ENCODE measurements around the gene AOPEP. TPM values are rescaled to one million over a fixed set of nuclear protein-coding genes. Genes with fewer than 3 reads are reported as not detected.
A peak's percentile ranks its signal among the peaks of the same experiment; 100 is the strongest.

Gene AOPEP
- total RNA-seq, 2 donors from 2014 or later: 5.5 to 13.0 TPM

DNA sequence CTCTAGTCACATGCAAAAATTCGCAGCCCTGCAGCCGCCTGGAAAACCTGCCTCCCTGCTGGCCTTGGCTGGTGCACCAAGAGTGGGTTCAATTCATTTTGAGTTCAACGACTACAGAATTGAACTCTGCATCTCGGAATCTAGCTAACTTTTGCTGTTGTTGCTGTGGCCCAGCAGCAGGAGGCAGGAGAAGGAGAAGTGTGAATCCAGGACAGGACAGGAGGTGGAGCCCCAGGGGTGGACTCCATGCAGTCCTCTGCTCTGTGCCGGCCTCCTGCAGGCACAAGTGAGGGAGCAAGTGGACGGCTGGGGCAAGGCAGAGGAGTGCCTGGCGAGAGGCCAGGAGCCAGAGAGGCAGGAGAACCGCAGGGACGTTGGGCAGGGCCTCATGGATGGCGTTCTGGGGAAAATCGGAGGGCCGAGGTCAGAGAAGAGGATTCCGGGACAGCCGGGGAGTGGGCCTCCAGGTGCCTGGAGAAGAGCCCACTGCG, 376.8 kb downstream of the AOPEP start:
- H3K36me3 Mint-ChIP-seq: peaks cover 0 to 4% of the 10 kb centered on the region in 2 donors
- DNase-seq (ENCODE audit: low spot score in 2 of 2): no peak
- no peaks in the 10 kb centered on the region for H3K9me3 Mint-ChIP-seq
- no peak for ATAC-seq
- peak overlapping the region in 1 of 2 donors; percentile 52 for H3K27ac Mint-ChIP-seq

DNA sequence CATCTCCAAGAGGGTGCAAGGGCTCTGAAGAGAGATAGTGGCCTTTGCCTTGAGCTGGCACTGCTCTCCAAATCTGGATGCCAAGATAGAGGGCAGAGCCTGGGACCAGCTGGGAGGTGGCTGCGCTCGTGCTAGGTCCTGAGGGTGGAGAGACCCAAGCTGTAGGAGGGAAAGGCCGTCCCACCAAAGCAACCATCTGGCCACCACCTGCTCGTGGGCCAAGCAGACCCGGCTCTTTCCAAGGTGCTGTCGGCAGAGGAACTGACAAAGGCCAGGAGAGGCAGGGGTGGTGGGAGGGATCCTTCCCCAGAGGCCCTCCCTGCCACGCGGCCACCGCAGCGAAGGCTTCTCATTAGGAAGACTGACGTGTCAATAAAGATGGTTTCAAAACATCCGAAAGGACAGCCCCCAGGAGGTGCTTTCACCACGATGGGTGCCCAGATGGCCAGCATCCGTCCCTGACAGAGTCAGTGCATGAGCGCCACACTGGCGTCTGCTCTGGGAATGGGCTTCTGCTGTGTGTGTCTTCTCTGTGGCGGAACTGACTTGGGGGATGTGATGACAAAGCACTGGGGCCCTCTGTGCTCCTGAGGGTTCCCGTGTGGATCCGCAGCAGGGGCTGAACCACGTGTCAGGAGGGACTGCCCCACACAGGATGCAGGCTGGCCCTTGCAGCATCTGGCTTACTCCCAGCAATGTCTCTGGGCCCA, 377.5 kb downstream of the AOPEP start:
- H3K36me3 Mint-ChIP-seq: peaks cover 0 to 4% of the 10 kb centered on the region in 2 donors
- H3K27ac Mint-ChIP-seq: no peak overlapping the region
- DNase-seq (ENCODE audit: low spot score in 2 of 2) (no peak), ATAC-seq (no peak)
- H3K9me3 Mint-ChIP-seq: no peaks in the 10 kb centered on the region

DNA sequence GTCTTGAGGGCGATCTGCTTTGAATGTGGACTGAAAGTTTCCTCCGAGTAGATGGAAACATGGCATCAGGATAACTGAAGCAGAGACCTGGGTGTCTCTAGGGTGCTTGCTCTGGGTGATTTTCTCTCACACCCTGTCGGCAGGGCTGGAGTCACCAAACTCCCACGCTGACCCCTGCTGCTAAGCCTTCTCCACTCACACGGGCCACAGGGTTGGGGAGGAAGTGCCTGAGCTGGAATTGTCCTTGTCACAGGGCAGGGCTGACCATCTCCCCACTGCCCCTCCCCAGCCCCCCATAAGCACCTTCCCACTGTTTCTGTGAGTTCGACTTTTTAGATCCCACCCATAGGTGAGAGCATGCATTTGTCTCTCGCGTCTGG, 378.1 kb downstream of the AOPEP start:
- no peak for ATAC-seq
- no peak for DNase-seq (ENCODE audit: low spot score in 2 of 2)
- peaks cover 0 to 4% of the 10 kb centered on the region in 2 donors for H3K36me3 Mint-ChIP-seq
- H3K27ac Mint-ChIP-seq: no peak overlapping the region
- no peaks in the 10 kb centered on the region for H3K9me3 Mint-ChIP-seq

DNA sequence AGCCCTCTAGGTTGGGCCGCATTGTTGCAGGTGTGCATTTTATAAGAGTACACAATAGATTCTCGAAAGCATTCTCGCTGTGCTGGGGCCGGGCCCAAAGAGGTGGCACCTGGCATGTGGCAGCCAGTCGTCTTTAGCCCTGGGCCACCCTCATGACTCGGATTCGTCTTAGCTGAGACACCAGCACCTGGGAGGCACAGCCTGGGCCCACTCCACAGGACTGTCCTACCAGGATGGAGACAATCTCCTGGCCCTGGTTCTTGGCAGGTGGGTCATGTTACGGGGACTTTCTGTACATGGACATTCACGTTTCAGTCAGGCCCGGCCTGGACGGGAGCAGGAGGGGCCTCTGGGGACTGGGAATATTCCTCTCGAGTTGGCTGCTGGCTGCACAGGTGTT, 378.5 kb downstream of the AOPEP start:
- H3K36me3 Mint-ChIP-seq: peaks cover 0 to 4% of the 10 kb centered on the region in 2 donors
- no peaks in the 10 kb centered on the region for H3K9me3 Mint-ChIP-seq
- DNase-seq (ENCODE audit: low spot score in 2 of 2) (no peak), ATAC-seq (no peak)
- H3K27ac Mint-ChIP-seq: no peak overlapping the region

DNA sequence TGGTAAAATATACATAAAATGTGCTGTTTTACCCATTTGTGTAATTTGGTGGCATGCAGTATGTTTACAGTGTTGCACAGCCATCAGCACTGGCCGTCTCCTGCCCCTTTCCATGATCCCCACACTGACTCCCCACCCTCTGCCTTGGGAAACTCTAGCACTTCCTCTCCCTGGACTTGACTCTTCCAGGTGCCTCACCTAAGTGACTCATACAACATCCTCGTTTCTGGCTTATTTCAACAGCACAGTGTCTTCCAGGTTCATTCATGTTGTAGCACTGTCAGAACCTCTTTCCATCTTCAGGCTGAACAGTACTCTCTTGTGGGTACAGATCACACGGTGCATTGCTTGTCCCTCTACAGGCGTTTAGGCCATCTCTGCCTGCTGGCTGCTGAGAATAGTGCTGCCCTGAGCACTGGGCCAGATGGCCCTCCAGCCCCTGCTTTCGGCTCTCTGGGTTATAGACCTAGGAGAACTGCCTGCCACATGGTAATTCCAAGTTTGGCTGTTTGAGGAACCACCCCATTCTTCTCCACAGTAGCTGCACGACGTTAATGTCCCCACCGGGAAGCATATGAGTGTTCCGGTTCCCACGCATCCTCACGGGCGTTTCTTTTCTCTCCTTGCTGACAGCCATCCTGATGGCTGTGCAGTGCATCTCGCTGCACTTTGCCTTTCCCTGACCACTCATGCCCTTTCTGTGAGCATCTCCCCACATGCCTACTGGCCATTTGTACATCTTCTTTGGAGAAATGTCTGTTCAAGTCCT, 379.2 kb downstream of the AOPEP start:
- DNase-seq (ENCODE audit: low spot score in 2 of 2) (no peak), ATAC-seq (no peak)
- H3K9me3 Mint-ChIP-seq: no peaks in the 10 kb centered on the region
- peaks cover 0 to 4% of the 10 kb centered on the region in 2 donors for H3K36me3 Mint-ChIP-seq
- H3K27ac Mint-ChIP-seq: no peak overlapping the region

DNA sequence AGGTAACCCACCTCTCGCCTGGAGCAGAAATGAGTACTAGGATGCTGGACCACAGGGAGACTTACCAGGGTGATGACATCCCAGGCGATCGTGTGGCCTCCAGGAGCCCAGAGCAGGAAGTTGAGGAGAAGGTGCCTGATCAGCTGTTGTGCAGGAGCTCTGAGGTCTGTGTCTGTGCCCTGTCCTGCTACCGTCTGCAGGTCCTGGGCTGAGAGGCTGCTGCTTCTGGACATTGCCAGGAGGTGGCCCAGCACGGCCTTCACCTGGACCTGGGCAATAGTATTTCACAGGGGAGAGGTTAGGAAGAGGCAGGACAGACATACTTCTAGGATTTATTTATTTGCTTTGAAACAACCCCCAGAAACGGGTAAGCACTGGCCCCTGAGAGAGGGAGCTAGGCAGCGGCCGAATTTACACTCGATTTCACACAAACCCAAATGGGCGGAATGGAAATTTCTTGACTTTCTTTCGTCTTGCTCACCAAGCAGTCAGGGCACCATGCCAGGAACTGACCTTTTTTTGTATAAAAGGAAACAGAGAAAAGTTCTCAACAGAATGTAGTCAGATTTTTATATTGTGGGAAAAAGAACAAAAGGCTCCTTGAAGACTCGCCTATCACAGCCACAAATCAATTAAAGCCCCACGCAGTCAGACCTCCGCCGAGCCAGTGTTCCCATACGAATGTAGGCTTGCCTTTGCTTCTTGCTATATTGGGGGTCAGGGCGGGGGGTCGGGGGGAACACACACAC, 380.7 kb downstream of the AOPEP start:
- Mint-ChIP-seq H3K27ac (no peak overlapping the region), H3K9me3 (no peaks in the 10 kb centered on the region), H3K36me3 (peaks cover 0 to 4% of the 10 kb centered on the region in 2 donors)
- ATAC-seq (no peak), DNase-seq (ENCODE audit: low spot score in 2 of 2) (no peak)

DNA sequence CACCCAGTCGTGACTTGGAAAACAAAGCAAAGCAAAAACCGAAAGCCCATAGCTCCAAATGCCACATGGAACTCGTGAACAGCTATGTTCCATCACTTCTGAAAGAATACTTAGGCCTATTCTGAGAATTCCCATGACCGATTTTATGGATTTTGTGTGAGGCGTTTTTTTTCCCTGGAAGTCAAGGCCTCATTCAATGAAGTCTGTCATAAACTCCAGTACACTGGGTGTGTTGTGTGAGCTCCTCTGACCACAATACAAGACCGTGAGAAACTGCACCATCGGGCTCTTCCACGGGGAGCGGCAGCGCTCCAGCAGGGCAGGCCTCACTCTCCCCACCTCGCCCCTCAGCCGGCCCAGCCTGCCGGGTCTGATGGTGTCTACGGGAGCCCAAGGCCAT, 381.5 kb downstream of the AOPEP start:
- Mint-ChIP-seq H3K27ac (no peak overlapping the region), H3K9me3 (no peaks in the 10 kb centered on the region), H3K36me3 (peaks cover 0 to 4% of the 10 kb centered on the region in 2 donors)
- DNase-seq (ENCODE audit: low spot score in 2 of 2) (no peak), ATAC-seq (no peak)

DNA sequence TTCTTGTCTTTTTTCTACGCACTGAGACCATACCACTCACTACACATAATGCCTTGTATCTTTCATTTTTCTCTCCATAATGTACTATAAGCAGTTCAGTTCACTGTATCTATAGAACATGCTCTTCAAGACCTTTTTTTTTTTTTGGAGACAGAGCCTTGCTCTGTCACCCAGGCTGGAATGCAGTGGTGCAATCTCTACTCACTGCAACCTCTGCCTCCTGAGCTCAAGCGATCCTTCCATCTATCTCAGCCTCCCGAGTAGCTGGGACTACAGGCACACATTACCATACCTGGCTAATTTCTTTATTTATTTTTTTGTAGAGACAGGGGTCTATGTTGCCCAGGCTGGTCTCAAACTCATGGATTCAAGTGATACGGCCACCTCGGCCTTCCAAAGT, 382.3 kb downstream of the AOPEP start:
- peaks cover 0 to 4% of the 10 kb centered on the region in 2 donors for H3K36me3 Mint-ChIP-seq
- DNase-seq (ENCODE audit: low spot score in 2 of 2) (no peak), ATAC-seq (no peak)
- H3K27ac Mint-ChIP-seq: no peak overlapping the region
- no peaks in the 10 kb centered on the region for H3K9me3 Mint-ChIP-seq

DNA sequence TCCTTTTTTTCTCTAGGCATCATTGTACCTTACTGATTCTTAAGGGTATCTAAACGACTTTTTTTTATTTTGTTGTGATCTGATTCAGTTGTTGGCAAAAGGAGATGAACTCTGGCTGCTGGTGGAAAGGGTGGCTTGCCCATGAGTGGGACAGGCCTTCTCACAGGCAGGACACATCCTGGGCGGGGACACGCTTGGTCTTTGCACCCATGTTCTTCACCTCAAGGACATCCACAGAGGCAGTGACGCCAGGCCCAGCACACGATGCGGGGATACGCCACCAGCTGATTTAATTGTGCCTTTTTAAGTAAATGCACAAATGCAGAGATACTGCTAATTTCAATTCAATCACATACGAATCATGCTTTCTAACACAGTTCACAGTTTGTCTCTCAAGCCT, 383.0 kb downstream of the AOPEP start:
- H3K9me3 Mint-ChIP-seq: no peaks in the 10 kb centered on the region
- peaks cover 0 to 4% of the 10 kb centered on the region in 2 donors for H3K36me3 Mint-ChIP-seq
- no peak overlapping the region for H3K27ac Mint-ChIP-seq

DNA sequence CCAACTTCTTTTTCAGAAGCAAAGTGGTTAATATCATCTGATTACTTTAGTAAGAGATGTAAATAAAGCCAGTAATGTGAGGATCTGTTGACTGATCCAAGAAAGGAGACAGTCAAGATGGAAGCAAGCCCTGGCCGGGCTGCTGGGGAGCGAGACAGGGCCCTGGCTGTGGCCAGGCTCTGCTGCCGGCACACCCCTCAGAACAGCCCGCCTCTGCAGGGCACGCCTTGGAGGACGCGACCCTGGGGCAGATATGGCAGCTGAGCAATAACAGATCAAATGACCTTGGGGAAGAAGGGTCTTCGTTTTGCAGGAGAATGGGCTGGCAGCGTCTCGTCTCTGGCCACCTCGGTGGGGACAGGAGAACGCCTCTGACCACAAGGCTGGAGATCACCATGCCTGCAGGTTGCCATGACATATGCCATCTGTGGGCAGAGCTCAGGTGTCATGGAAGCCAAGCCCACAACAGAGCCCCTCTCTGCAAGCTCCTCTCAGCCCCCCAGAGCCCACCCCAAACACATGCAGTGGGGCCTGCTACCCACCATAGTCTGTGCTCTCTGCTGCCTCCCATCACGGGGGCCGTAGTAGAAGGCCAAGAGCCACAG, 384.5 kb downstream of the AOPEP start:
- no peak overlapping the region for H3K27ac Mint-ChIP-seq
- ATAC-seq: no peak
- H3K36me3 Mint-ChIP-seq: peaks cover 0 to 4% of the 10 kb centered on the region in 2 donors
- no peak for DNase-seq (ENCODE audit: low spot score in 2 of 2)
- no peaks in the 10 kb centered on the region for H3K9me3 Mint-ChIP-seq

More for the DNA sequence above, 383.0 kb downstream of the AOPEP start:
- ATAC-seq: no peak
- DNase-seq (ENCODE audit: low spot score in 2 of 2): no peak

DNA sequence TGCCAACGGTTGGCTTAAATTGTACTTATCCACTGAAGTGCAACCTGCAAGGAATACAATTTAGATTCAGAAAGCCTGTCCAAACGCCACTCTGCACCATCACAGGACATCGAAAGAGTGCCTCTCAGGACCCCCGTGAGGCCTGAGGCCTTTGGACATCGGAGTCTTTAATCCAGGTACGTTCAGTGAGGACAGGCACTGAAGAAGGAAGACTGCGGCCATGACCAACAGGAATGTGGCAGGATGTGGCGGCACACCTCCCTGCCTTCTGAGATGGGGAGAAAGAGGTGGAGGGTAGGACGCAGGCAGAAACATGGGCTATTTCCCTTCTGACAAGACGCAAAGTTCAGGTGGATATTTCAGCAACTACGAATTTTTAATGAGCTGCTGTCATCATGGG, 385.2 kb downstream of the AOPEP start:
- H3K9me3 Mint-ChIP-seq: no peaks in the 10 kb centered on the region
- H3K27ac Mint-ChIP-seq: no peak overlapping the region
- ATAC-seq (no peak), DNase-seq (ENCODE audit: low spot score in 2 of 2) (no peak)
- H3K36me3 Mint-ChIP-seq: peaks cover 0 to 4% of the 10 kb centered on the region in 2 donors

DNA sequence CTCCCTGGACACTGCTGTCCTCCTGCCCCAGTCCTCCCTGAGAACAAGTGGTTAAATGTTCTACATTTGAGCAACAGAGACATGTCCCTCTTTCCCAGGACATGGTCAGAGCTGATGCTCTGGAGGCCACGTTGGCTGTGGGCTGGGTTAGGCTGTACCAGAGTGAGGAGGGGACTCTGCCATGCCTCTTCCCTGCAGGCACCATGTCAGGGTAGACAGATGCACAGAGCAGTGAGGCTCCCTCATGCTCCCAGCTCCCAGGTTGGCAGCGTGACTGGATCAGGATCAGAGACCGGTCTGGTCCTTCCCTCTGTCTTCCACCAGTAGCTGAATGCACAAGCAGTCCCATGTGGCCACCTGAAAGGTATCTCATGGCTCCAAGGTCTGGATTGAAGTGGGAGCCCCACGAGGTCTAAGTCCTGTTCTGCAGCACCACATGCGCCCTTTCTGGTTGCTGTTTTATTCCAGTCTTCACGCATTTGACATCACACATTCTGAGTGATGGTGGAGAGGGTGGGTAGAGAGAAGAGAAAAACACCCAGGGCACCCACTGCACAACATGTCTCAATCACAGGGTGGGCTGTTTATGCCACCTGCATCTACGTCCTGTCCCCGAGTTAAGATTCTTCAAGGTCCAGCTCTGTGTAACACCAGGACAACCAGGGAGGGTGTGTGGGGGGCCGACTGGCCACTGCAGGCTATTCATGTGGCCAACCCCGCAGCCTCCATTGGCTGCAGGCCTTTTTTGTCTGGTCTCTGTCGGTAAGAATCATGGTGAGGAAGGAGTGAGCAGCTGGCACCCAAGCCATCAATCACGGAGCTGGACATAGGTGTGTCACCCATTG, 386.2 kb downstream of the AOPEP start:
- no peaks in the 10 kb centered on the region for H3K9me3 Mint-ChIP-seq
- no peaks in the 10 kb centered on the region for H3K36me3 Mint-ChIP-seq
- DNase-seq (ENCODE audit: low spot score in 2 of 2) (no peak), ATAC-seq (no peak)
- H3K27ac Mint-ChIP-seq: no peak overlapping the region

DNA sequence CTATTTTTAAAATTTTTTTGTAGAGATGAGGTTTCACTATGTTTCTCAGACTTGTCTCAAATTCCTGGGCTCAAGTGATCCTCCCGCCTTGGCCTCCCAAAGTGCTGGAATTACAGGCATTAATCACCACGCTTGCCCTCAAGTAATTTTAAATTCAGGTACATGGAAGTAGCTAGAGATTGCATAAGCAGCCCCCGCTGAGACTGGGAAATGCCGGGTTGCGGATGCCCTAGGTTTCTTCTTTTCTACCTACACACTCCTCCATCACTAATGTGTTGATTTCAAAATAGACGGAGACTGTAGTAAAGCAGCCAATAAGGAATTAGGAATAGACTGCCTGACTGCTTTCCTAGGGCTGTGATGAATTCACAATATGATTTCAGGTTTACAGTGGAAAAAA, 388.6 kb downstream of the AOPEP start:
- H3K27ac Mint-ChIP-seq: no peak overlapping the region
- H3K36me3 Mint-ChIP-seq: no peaks in the 10 kb centered on the region
- no peaks in the 10 kb centered on the region for H3K9me3 Mint-ChIP-seq
- DNase-seq (ENCODE audit: low spot score in 2 of 2): no peak
- no peak for ATAC-seq

DNA sequence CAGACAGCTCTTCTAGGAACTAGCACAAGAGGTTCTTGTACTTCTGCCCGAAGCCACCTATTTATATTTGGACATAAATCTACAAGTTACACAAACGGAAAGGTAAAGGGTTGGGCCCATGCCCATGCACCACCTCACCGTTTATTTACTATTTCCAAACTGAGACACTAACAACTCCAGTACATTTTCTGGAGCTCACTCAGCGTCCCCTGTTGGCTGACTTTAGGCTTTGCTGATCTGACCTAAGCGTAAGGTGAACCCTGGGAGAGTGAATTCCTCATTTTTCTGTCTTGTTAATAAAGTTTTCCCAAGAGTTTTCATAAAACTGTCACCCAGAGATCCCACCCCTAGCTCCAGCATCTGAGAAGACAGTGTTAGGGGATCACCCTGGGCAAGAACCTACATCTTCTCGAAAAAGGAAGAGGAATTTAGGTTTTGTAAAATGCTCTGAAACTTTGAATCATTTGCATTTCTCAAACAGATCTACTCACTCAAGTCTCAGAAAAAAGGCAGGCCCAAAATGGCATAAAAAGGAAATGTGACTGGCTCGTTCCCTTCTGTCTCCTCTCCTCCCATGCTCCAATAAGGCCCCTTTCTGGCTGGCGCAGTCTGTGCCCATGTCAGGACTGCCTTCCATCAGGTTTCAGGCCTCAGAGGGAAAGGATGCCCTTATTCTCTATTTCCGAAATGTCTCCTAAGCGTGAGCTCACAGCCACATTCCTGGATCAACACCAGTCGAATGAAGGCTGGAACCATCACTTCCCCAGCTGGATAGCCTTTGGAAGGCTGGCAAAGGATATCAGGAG, 389.7 kb downstream of the AOPEP start:
- DNase-seq (ENCODE audit: low spot score in 2 of 2): no peak
- no peaks in the 10 kb centered on the region for H3K9me3 Mint-ChIP-seq
- no peak for ATAC-seq
- H3K36me3 Mint-ChIP-seq: no peaks in the 10 kb centered on the region
- no peak overlapping the region for H3K27ac Mint-ChIP-seq

DNA sequence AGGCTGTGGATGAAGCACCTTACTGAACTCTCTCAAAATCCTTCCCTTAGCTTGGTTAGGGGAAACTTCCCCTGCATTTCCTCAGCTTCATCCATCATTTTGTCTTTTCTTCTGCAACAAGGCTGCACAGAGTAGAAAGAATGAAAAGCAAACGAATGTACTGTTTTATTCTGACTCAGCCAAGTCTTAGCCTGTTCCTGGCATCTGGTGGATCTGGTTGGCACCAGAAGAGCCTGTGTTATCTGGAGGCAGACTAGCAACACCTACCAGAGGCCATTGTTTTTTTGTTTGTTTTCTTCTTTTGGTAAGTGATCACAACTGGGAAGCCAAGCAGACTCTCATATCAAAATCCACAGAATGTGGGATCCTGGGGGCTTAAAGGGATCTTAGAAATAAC, 390.3 kb downstream of the AOPEP start:
- Mint-ChIP-seq H3K36me3 (no peaks in the 10 kb centered on the region), H3K27ac (no peak overlapping the region), H3K9me3 (no peaks in the 10 kb centered on the region)
- no peak for ATAC-seq
- no peak for DNase-seq (ENCODE audit: low spot score in 2 of 2)

Measured in activated naive CD4-positive, alpha-beta T cell treated with anti-CD3 and anti-CD28 coated beads, Interleukin-2, amount 50 U/mL, for 72 hours (primary cell).